BJ (cell line): ENCODE results near the gene ETFA. TPM values are rescaled to one million over a fixed set of nuclear protein-coding genes. Genes with fewer than 3 reads are reported as not detected.

ENCODE experiments used
- CTCF ChIA-PET: fragments of 350-600 bp; formaldehyde crosslinking; extraction: SDS; loops from one replicate; lab custom pipeline; 2021; ENCODE audit warnings: antibody characterized with exemption, inconsistent platforms; lab: Yijun Ruan, JAX
- POLR2A ChIA-PET: fragments of 300-600 bp; sonication (Branson Sonifier 250); formaldehyde crosslinking; extraction: SDS; loops from one replicate; lab custom pipeline; 2021; ENCODE audit warnings: antibody characterized with exemption; lab: Charles Lee
- DNase-seq: peaks from one replicate; pipeline ENCODE4 v3.0.0-alpha.2; 2011; ENCODE audit warnings: low read depth
- H3K27me3 ChIP-seq: 2 replicates; pipeline ENCODE4 v1.6.0; 2011; ENCODE audit warnings: low read length; ENCODE audit not compliant: control insufficient read depth, insufficient read depth
- H3K36me3 ChIP-seq: 2 replicates; pipeline ENCODE4 v1.5.1; 2011; ENCODE audit warnings: low read length; ENCODE audit not compliant: control insufficient read depth, insufficient read depth
- H3K4me3 ChIP-seq: 2 replicates; pipeline ENCODE4 v1.5.1; 2011; ENCODE audit warnings: low read depth, mild to moderate bottlenecking, control low read depth, low read length
- polyA plus RNA-seq: library from polyadenylated mRNA; depleted of rRNA; stranded (reverse); fragments of >200 nt; gene quantifications from 2 replicates; pipeline ENCODE4 v1.2.3, GENCODE V29; 2011
- TF ChIP-seq, protein P1 (sequence below): IDR thresholded peaks from 2 replicates; pipeline ENCODE4 v1.5.1; 2011; ENCODE audit warnings: low read depth, mild to moderate bottlenecking, control low read depth, inconsistent platforms, low read length, moderate library complexity; ENCODE audit not compliant: insufficient read depth

The ETFA gene
- polyA plus RNA-seq, 1 experiment = 113 TPM

DNA sequence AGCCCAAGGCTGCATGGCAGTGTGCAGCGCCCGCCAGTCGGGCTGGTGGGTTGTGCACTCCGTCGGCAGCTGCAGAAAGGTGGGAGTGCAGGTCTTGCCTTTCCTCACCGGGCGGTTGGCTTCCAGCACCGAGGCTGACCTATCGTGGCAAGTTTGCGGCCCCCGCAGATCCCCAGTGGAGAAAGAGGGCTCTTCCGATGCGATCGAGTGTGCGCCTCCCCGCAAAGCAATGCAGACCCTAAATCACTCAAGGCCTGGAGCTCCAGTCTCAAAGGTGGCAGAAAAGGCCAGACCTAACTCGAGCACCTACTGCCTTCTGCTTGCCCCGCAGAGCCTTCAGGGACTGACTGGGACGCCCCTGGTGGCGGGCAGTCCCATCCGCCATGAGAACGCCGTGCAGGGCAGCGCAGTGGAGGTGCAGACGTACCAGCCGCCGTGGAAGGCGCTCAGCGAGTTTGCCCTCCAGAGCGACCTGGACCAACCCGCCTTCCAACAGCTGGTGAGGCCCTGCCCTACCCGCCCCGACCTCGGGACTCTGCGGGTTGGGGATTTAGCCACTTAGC is 29.6 kb upstream of the ETFA start:
- POLR2A ChIA-PET = no interaction called here
- H3K36me3 ChIP-seq = peaks cover 13% of the 10 kb centered on the region
- CTCF ChIA-PET = interaction anchor here (0.6 to 1.8 kb wide), 7 partner anchors 9 to 527 kb away, joined by 3 to 6 read pairs (median 3); no protein-coding TSS in a partner anchor
- TF ChIP-seq, protein P1, sequence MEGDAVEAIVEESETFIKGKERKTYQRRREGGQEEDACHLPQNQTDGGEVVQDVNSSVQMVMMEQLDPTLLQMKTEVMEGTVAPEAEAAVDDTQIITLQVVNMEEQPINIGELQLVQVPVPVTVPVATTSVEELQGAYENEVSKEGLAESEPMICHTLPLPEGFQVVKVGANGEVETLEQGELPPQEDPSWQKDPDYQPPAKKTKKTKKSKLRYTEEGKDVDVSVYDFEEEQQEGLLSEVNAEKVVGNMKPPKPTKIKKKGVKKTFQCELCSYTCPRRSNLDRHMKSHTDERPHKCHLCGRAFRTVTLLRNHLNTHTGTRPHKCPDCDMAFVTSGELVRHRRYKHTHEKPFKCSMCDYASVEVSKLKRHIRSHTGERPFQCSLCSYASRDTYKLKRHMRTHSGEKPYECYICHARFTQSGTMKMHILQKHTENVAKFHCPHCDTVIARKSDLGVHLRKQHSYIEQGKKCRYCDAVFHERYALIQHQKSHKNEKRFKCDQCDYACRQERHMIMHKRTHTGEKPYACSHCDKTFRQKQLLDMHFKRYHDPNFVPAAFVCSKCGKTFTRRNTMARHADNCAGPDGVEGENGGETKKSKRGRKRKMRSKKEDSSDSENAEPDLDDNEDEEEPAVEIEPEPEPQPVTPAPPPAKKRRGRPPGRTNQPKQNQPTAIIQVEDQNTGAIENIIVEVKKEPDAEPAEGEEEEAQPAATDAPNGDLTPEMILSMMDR = peak; percentile 53
- peak overlapping the region; percentile 74 for H3K4me3 ChIP-seq
- H3K27me3 ChIP-seq = no peaks in the 10 kb centered on the region
- no peak for DNase-seq

GRCh38 chr15:76340198-76340802 is 29.0 kb upstream of the ETFA start:
- no peaks in the 10 kb centered on the region for H3K27me3 ChIP-seq
- DNase-seq = no peak
- CTCF ChIA-PET = interaction anchor here (0.6 to 2.1 kb wide), 8 partner anchors 8 to 527 kb away, joined by 3 to 6 read pairs (median 3); no protein-coding TSS in a partner anchor
- TF ChIP-seq, protein P1 = no peak
- peak overlapping the region; percentile 74 for H3K4me3 ChIP-seq
- POLR2A ChIA-PET = no interaction called here
- H3K36me3 ChIP-seq = peaks cover 13% of the 10 kb centered on the region

DNA sequence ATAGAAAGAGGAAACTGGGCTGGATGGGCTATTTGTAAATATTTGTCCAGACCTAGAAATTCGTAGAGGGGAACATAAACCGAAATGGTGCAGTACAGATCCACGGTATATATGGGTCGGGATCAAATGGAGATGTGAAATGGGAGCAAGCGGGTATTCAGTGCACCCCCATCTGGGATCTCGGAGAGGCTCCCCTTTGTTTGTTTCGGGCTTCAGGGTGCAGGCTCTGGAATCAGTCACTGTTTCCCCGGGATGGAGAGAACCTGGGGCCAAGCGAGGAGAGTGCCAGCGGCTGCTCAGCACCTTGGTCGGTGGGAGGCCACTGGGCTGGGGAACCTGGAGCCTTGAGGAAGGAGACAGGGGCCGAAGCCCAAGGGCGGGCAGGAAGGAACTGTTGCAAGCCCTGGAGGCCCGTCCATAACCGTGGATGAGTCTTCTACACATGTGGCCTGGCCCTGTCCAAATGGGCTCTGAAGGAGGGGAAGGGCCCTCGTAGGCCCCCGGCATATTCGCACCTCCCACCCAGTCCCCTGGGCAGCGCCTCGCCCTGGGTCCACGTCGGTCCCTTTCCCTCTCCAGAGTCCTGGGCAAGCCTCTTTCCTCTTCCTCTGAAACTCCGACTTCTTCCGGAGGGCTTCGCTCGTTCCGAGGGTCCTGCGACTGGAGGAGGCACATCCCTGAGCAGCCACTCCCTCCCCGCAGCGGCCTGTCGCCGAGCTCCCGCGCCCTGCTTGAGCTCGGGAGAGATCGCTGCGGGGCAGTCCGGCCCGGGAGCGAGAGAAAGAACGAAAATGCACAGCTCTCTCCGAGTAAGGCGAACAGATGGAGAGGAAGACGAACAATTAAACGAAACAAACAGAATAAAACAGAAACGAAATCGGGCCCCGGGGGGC is 28.3 kb upstream of the ETFA start:
- DNase-seq = no peak
- no peaks in the 10 kb centered on the region for H3K27me3 ChIP-seq
- ChIA-PET POLR2A (no interaction called here), CTCF (interaction anchor here (1.0 to 2.1 kb wide), 4 partner anchors 9 to 193 kb away, joined by 3 to 5 read pairs (median 4); no protein-coding TSS in a partner anchor)
- peak overlapping the region; percentile 74 for H3K4me3 ChIP-seq
- H3K36me3 ChIP-seq = peaks cover 13% of the 10 kb centered on the region
- TF ChIP-seq, protein P1 = no peak

GRCh38 chr15:76338486-76339304 is 27.4 kb upstream of the ETFA start:
- no peak for DNase-seq
- TF ChIP-seq, protein P1 = no peak
- Histone ChIP-seq H3K36me3 (peaks cover 13% of the 10 kb centered on the region), H3K4me3 (peak overlapping the region; percentile 74), H3K27me3 (no peaks in the 10 kb centered on the region)
- ChIA-PET POLR2A (no interaction called here), CTCF (interaction anchor here (2.1 kb wide), 1 partner anchor 189 kb away, joined by 4 read pairs; no protein-coding TSS in a partner anchor)
